SH-SY5Y (cell line): Measurements from ENCODE around the gene BCL10.

Source experiments
- GATA2 ChIP-seq: IDR thresholded peaks from 2 replicates; pipeline ENCODE4 v1.6.1; 2011; ENCODE audit warnings: mild to moderate bottlenecking, low read depth, low read length
- GATA3 ChIP-seq: IDR thresholded peaks from 2 replicates; pipeline ENCODE4 v1.6.1; 2011; ENCODE audit warnings: low read depth, mild to moderate bottlenecking, low read length, moderate library complexity

The BCL10 gene

DNA sequence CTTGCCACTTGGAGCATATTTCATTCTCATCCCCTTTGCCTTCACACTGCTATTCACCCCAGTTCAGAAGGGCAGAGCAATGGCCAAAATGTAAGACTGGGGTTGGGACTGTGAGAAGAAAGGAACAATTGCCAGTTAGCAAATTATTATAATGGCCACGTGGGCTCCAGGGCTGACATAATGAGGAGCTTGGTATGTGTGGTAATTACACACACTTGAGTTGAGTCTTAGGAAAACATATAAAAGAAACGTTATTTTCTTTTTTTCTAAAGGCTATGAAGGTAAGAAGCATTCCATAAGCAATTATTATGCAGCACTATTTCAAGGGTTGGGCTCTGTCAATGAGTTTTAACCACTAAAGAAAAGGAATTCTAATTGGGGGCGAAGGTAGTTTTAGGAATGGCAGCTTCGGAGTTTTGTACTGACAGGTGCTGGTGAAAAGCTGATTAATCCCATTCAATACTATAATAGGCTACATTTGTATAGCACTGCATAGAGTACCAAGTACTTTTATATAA, 32.5 kb upstream of the BCL10 start:
- TF ChIP-seq GATA3 (no peak), GATA2 (no peak)

DNA sequence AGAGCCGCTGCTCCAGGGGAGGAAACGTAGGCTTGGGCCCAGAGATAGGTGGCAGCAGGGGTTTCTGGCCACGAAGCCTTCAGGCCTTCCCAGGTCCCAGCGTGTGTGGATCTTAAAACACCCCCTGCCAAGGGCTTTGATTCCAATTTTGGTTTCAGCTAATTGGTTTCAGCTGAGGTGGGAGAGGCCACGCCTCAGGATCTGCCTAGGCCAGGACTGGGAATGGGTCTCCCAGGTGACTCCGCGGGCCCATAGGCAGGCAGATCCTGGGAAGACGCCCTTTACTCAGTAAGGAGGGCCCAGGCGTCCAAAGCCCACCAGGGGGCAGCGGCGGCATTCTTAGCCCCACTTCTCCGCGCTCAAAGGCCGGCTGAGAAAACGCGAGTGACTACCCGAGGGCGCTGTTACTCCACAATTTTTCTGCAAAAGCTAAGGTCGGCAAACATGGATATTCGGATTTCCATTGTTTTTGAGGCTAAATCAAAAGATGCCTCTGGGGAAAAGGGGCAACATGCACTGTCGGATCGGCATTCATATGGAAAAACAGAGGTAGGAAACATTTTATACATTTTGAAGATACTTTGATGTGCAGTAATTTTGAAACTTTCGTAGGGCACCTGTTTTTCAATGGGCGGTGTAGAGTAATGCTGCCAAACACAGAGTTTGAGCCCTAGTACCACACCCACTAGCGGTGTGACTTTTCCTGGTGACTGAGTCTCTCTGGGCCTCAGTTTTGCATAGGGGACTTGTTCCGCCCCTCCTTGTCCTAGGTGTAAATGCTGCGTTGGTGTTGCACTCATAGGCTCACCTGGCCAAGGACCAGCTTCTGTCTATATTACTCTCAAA, 31.8 kb upstream of the BCL10 start:
- TF ChIP-seq GATA2: no peak

DNA sequence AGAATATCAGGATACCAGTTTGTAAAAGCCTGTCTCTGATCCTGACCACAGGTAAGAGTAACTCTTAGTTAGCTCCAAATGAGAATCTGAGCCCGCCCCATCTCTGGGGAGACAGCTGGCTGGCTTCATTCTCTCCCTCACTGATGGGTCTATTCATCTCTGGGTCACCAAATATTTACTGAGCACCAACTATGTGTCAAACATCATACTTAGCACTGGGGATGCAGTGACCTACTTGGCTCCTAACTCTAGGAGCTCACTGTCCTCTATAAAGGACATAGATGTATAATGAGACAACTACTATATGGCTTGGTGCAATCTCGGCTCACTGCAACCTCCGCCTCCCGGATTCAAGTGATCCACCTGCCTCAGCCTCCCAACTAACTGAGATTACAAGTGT, 29.8 kb upstream of the BCL10 start:
- no peak for TF ChIP-seq GATA2
- TF ChIP-seq GATA3: no peak

DNA sequence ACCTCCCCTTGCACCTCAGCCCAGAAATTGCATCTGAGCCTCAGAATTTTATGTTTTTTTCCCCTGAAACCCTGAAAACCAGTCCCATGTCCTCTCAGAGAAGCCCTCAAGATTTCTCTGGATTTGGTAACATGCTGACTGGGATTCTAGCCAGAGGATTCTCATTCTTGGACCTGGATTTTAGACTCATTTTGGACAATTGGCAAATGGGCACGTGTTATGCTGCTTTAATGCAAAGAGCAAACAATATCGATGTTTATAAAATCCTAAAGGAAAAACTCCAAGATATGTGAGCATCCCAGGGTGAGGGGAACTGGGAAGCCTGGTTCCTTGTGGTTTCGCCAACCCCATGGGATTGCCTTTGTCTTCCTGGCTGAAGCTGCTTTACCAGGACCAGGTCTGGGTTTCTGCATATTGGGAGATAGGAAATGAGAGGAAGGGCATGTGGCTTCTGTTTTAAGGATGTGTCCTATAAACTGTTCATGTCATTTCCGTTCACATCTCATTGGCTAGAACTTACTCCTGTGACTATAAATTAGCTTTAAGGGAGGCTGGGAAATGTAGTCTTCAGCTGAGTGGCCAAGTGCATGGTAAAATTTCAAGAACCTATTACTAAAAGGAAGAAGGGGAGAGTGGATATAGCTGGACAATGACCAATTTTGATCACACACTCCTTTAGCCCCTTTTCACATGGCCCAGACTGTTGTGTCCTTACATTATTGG, 27.2 kb upstream of the BCL10 start:
- TF ChIP-seq GATA3 (no peak), GATA2 (no peak)

DNA sequence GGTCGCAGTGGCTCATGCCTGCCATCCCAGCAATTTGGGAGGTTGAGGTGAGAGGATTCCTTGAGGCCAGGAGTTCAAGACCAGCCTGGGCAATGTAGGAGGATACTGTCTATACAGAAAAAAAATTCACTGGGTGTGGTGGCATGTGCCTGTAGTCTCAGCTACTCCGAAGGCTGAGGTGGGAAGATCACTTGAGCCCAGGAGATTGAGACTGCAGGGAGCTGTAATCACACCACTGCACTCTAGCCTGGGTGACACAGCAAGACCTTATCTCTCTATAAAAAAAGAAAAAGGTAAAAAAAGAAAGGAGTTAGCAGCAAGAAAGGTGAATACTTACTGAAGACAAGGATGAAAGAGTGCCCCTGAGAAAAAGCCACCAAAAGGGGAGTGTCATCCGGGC, 23.7 kb upstream of the BCL10 start:
- no peak for TF ChIP-seq GATA3
- TF ChIP-seq GATA2: no peak

DNA sequence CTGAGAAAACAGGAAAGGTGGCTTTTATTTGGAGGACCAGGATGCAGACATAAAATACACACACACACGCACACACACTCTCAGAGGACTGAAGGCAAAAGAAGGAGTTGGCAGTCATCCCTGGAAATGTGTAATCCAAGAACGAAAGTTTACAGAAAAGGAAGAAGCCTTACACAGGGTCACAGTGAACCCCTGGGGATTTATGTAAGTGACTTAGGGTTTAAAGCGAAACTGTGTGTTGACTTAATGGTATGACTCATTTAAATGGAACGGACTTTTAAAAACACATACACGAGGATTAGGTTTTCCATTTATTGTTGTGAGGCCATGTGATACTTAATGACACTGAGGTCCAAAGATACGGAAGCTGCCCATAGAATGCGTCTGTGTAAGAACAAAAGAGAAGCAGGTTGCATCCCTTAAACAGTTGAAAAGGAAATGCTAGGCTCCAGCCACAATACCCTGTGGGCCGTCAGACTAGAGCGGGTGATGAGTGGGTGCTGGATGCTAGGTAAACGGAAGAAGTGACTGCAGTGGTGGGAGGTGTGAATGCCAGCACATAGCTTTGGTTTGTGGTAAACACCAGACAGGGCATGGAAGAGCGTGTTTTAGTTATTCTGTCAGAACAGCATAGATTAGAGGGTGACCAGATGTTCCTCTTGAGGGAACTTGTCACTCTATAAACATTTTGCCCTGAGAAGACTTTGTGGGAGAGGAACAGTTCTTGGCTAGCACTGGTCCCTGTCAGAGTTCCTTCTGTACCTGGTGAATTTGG, 21.6 kb upstream of the BCL10 start:
- TF ChIP-seq GATA2 (no peak), GATA3 (no peak)

DNA sequence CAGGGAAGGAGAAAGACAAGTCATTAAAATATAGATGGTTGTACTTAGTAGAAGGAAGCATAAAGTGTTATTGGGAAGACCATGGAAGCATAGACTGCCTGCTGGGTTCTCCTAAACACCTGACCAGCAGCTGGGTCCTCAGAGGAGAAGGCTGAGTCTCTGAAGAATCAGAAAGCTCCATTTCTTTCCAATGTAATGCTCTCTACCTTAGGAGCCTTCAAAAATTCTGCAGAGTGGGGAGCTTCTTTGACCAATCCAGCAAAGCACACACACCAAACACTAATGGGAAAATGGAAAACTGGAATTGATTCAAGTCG, 21.1 kb upstream of the BCL10 start:
- TF ChIP-seq GATA3 (no peak), GATA2 (no peak)

DNA sequence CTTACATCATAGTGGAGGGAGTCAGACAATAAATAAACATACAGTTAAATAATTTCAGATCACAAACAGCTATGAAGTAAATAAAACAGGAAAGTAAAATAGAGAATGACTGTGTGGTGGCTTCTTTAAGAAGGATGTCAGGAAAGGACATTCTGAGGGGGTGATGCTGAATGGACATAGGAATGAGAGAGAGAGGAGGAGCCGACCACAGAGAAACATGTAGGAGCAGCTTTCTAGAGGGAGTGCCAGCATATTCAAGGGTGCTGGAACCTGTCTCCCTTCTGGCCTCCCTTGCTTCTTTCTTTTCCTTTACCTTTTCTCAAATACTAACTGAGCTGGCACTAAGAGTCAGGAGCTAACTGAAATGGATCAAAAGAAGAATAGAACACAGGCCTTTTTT, 20.5 kb upstream of the BCL10 start:
- TF ChIP-seq GATA2: no peak
- TF ChIP-seq GATA3: no peak

DNA sequence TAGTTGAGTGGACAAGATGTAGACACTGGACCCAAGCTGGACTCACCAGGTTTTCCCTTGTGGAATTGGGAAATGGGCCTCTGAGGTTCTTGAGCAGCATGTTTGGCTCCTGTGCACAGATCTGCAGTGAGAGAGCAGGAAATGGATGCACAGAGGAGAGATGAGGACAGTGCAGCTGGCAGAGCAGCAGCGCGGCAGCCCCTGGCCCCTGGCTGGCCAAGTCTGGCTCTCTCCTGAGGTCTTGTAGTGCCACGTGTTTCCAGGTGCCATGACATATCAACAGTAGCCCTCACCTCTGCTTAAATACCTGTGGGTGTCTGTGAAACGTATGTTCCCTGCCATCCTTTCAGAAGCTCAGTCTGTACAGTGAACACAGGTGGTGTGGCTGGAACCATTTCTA, 19.2 kb upstream of the BCL10 start:
- TF ChIP-seq GATA3 (no peak), GATA2 (no peak)

DNA sequence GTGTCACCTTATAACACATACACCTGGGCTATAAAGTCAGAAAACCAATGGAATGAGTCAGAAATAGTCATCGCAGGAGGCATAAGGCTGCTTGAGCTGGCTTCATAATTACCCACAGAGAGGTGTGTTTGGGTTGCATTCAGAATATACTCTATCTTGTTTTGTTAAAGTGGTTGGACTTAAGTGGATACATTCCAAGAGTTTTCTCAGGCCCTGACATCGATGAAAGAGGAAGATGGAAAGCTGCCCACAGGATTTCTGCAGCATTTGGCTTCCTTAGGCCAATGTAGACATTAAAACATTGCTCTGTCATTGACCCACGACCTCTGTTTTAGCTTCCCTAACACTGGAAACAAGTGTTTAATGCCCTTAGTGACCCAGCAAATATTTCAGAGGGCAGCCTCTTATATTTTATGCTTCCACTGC, 18.6 kb upstream of the BCL10 start:
- TF ChIP-seq GATA2: no peak
- no peak for TF ChIP-seq GATA3

DNA sequence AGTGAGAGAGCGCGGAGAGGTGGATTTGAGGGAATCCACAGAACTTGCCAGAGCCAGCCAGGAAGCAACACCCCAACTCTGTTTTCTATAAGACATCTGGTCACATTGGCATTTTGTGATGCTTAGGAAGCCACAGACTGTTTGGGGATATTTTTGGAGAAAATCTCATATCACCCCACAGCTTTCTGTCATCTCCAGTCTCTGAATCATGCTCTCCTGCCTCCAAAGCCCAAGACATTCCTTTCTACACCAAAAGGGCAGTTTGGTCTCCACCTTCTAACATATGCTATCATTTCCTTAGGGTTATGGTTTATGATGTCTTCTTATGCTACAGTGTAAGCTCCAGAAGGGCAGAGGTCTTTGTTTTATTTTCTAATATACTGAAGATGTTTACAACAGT, 14.4 kb upstream of the BCL10 start:
- TF ChIP-seq GATA3 (no peak), GATA2 (no peak)

DNA sequence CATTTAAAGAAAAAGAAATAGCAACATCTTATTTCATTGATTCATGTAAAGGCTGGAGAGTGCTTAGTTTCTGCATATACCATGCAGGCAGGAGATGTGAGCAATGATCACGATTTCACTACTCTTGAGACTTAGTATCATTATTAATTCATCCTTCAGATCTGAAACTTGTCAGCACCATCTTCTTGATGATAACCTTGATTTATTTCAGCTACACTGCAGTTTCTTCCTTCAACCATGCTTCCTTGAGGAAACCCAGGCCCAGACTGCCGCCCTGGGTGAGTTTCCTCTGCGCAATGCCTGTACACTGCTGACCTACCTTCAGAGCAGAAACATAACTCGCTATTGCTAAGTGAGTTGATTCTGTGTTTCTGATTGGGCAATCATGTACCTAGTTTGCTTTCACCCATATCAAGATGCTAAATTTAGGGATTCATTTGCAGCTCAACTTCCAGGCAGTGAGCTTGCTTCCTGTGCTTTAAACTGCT, 13.5 kb upstream of the BCL10 start:
- no peak for TF ChIP-seq GATA2
- TF ChIP-seq GATA3: no peak

DNA sequence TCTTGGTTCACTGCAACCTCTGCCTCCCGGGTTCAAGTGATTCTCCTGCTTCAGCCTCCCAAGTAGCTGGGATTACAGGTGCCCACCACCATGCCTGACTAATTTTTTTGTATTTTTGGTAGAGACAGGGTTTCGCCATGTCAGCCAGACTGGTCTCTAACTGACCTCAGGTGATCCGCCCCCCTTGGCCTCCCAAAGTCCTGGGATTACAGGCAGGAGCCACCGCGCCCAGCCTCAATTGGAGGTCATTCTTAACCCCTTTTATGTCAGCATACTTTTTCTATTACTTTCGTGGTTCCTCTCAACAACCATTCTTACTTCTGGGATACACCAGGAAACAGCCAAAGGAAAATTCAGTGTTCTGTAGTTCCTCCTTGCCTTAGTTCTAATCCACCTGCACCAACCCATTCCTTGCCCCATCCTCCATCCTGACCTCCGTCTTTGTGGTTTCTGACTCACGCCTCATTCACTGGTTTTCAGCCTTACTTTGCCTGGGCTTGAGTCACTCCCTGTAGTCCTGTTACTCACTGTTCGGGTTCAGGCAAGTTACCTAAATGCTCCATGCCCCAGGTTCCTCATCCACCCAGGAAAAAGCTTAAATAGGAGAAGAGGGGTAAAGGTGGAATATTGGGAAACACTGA, 12.9 kb upstream of the BCL10 start:
- TF ChIP-seq GATA2 (no peak), GATA3 (no peak)

DNA sequence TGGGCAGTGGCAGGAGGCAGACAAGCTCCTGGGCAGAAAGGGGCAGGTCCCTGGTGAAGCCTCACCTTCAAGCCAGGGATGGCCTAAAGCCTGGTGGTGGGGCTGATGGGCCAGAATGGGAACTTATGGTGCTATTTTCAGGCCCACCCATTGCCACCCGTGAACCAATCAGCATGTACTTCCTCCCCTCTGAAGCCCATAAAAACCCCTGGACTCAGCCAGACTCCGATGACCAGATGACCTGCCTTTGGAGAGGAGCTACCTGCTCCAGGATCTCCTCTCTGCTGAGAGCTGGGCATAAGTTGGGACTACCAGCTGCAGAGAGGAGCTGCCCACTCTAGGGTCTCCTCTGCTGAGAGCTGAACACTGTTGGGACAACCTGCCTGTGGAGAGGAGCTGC, 7.8 kb upstream of the BCL10 start:
- no peak for TF ChIP-seq GATA3
- no peak for TF ChIP-seq GATA2
